Suprapubic skin (tissue), 4 donors: ENCODE measurements around the gene GPX3.

Experiments
- EP300 ChIP-seq: sonication (generic); formaldehyde crosslinking; IDR thresholded peaks from one replicate; pipeline ENCODE4 v1.6.1; 2017; ENCODE audit warnings: antibody characterized with exemption
- POLR2A ChIP-seq, 2 donors: fragments of 450-650 bp; IDR thresholded peaks; one replicate each; pipeline ENCODE4 v1.6.1; 2017; ENCODE audit warnings: antibody characterized with exemption in 2 of 2, mild to moderate bottlenecking in 2 of 2, moderate library complexity in 2 of 2
- POLR2AphosphoS5 ChIP-seq, 3 donors: sonication (generic); formaldehyde crosslinking; IDR thresholded peaks; one replicate each; pipeline ENCODE4 v1.6.1; 2017; ENCODE audit warnings: antibody characterized with exemption in 3 of 3
- TF ChIP-seq, protein P1 (sequence below), 2 donors: fragments of 200-600 bp in 1 of 2; fragments of 450-650 bp in 1 of 2; sonication (generic) in 1 of 2; IDR thresholded peaks; one replicate each; pipeline ENCODE4 v1.5.1; 2016 to 2019; ENCODE audit warnings: antibody characterized with exemption in 2 of 2, mild to moderate bottlenecking in 1 of 2, moderate library complexity in 1 of 2

DNA sequence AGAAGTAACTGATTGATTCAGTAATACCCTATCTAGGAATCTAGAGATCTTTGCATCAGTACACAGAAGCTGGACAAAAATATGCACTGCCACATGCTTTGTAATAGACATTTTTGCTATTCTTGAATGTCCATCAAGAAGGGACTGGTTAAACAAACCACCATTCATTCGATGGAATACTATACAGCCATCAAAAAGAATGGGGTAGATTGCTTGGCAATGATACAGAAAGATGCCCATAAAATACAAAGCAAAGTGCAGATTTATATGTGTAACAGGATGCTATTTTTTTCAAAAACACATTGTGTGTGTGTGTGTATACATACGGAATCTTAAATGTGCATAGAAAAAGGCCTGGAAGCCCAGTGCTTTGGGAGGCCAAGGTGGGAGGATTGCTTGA is 52.9 kb downstream of the GPX3 start:
- TF ChIP-seq, protein P1, sequence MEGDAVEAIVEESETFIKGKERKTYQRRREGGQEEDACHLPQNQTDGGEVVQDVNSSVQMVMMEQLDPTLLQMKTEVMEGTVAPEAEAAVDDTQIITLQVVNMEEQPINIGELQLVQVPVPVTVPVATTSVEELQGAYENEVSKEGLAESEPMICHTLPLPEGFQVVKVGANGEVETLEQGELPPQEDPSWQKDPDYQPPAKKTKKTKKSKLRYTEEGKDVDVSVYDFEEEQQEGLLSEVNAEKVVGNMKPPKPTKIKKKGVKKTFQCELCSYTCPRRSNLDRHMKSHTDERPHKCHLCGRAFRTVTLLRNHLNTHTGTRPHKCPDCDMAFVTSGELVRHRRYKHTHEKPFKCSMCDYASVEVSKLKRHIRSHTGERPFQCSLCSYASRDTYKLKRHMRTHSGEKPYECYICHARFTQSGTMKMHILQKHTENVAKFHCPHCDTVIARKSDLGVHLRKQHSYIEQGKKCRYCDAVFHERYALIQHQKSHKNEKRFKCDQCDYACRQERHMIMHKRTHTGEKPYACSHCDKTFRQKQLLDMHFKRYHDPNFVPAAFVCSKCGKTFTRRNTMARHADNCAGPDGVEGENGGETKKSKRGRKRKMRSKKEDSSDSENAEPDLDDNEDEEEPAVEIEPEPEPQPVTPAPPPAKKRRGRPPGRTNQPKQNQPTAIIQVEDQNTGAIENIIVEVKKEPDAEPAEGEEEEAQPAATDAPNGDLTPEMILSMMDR (IDR thresholded peaks at IDR 0.05) = no peak
- TF ChIP-seq POLR2A (IDR thresholded peaks at IDR 0.05) (no peak), POLR2AphosphoS5 (IDR thresholded peaks at IDR 0.05) (no peak), EP300 (no peak)
